SKM-1 treated with dmso at 0.1 percent for 144 hours (cell line): ENCODE results near the gene ETV6.

Source experiments
- DNase-seq: peaks from one replicate; lab custom pipeline; 2025; ENCODE audit not compliant: unreplicated experiment; lab: John Stamatoyannopoulos, UW

ETV6 gene

DNA sequence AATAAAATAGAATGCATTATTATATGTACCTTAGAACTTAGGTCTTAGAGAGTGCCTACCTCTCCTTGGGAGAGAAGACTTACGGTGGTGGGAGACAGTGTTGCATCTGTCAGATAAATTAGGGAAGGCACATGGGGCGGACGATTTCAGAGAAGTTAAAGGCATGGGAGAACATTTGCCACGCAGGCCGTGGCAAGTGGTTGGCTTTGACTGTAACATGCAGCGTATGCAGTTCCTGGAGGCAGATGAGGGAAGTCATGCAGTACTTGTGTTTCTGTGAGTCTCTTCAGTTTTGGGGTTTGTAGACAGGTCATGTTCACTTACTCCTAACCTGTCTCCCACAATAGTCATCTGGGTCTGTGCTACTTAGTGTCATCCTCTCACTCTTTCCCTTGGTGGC, 43.6 kb downstream of the ETV6 start:
- no peak for DNase-seq

DNA sequence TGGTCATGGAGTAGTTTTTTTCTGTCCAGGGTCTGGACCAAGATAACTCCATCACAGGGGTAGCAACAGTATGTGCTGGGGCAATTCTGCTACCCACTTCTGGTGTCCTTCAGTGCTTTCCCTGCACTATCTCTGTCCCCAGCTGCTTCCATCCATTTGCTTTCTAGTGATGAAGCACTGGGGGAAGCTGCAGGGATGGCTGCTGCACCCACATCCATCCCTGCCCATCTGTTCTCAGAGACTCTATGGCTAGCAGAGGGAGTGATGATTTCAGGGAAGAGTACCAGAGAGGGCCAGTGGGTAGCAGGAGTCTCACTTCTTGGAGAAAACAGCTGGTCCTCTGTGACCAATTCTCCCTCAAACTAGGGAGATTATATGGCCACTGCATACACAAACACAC, 44.1 kb downstream of the ETV6 start:
- no peak for DNase-seq

DNA sequence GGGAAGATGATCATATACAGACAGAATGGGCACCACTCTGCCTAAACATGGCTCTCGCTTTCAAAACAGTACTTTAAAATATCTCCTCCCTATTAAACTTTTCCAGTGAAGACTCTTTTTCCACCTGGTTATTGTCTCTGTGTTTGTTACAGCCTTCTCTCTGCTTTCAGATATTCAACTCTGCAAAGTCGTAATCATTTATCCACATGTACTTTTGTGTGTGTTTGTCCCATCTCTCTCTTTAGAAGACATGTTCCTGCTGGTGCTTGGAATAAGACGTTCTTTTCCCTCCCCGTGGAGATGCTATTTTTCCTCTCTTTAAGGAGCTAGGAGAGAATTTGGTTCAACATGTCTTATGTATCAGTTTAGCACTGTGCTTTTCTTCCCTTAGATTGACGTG, 45.1 kb downstream of the ETV6 start:
- no peak for DNase-seq

DNA sequence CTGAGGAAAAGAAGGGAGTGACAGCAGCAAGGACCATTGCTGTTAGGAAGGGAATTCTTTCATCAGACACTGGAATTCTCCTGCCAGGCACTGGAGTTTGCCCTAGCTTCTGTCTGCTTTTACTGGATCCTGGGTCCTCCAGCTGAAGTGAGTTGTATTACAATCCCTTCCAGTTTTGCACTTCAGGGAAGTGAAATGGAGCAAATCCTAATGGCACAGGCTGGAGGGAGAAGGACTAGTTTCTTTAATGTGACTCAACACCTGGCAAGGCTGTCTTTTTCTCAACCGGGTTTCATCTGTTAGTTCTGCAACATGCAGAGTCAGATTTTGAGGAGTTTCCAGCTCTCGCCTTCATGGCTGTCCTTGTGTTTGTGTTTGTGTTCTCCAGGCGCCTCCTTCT, 45.8 kb downstream of the ETV6 start:
- DNase-seq: no peak

DNA sequence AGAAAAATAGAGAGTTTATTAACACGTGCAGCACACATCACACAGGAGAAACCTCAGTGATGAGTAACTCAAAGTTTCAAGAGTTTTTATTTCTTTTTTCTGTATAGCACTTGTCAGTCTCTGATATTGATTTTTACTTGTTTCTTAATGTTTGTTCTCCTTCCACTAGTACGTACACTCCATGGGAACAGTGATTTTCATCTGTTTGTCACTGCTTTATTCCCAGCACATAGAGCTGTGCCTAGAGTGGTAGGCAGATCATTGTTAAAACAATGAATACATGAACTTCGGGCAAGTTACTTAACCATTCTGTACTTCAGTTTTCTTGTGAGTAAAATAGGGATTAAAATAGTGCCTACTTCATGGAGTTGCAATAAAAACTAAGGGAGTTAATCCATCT, 46.6 kb downstream of the ETV6 start:
- no peak for DNase-seq

DNA sequence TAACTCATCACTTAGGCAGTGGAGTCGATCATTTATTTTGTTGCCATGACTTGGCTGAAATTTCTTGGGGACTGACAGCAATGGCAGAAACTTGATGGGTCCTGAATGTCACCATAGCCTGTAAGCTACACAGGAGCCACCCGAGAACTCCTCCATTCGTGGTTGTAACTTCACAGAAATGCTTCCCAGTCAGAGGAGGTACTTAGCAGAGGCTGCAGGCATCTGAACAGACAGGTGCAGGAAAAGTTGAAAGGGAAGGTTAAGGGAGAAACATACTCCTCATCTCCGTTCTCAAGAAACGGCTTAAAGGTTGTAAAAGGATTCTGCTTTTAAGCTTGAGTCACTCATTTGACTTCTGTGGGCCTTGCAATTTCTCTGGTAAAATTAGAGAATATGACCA, 47.7 kb downstream of the ETV6 start:
- DNase-seq: no peak

DNA sequence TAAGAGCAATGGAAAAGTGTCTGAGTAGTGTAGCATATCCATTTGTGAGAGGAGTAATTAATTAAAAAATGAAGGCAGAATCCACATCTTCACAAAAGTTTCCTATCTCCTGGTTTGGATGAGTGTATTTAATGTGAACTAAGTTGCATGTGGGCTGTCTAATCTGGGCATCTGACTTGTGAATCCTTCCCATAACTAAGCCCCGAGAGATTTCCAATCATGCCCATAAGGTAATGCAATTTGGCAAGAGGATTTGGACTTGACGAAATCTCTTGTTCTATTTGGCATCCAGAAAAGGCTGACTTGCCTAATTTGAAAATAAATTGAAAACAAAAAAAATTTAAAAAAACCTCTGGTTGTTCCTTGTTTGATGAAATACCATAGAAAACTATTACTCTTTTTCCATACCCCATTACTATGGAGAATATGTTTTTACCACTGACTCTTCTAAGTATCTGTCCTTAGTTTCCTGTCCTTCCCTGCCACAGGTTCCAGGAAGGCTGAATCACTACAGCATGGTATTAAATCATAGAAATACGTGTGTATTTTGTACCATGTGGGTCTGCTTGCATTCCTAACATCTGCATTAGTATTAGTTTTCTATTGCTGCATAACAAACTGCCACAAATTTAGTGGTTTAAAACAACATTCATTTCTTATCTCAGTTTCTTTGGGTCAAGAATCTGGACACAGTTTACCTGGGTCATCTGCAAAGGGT, 48.4 kb downstream of the ETV6 start:
- no peak for DNase-seq

DNA sequence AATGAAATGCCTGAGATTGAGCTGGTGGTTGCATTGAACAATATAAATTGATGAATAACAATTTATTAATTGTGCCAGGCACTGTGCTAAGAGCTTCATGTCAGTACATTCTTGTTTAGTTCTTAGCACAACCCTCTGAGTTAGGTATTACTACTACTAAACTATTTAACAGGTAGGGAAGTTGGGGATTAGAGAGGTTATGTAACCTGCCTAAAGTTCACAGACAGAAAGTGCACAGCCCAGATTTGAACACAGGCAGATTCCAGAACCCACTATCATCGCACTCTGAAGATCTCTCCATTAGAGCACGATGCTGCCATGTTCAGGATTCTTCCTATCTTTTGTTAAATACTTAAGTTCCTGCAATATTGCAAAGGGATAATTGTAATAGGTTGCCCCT, 49.3 kb downstream of the ETV6 start:
- DNase-seq: no peak

DNA sequence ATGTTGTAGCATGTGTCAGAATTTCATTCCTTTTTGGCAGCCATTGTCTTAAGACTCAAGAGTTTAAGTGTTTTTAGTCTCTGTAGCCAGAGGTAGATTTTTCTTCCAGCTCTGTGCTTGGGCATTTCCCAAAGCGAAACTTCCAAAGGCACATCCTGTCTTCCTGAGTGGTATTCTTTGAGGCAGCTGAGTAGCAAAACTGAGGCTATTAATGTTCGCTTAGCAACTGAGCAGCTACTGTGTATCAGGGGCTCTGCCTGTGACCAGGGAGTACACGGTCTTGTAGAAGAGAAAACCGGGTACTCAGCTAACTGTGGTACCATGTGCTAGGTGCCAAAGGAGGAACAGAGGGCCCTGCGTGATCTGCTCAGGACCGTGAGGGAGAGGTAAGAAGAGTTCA, 52.0 kb downstream of the ETV6 start:
- DNase-seq: no peak

DNA sequence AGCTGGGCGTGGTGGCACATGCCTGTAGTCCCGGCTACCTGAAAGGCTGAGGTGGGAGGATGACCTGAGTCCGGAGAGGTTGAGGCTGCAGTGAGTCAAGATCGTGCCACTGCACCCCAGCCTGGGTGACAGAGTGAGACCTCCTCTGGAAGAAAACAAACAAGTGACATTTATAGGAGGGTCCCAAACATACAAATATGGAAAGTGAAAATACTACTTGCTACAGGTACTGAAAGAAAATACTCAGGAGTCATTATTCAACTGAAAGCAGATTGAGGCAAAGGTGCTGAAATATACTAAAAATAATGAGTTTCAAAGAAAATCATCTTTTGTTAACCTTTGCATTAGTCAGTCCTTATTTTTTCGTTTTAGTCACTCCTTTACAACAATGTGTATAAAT, 53.5 kb downstream of the ETV6 start:
- DNase-seq: no peak

DNA sequence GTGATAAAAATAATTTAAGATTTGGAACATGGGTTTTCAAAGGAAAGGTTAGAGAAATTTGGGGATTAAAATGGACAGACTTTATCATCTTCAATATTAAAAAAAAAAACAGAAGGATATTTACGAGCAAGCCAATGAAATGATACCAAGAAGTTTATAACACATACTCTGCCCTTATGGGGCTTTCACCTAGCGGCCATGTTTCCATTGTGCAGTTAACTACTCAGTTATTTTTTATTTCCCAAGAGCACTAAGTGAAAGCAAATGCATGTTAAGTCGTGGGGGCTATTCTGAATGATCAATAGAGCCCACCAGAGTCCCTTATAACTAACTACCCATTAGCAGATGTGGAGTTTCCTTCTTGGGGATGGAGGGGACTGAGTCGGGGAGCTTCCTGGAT, 53.9 kb downstream of the ETV6 start:
- no peak for DNase-seq

DNA sequence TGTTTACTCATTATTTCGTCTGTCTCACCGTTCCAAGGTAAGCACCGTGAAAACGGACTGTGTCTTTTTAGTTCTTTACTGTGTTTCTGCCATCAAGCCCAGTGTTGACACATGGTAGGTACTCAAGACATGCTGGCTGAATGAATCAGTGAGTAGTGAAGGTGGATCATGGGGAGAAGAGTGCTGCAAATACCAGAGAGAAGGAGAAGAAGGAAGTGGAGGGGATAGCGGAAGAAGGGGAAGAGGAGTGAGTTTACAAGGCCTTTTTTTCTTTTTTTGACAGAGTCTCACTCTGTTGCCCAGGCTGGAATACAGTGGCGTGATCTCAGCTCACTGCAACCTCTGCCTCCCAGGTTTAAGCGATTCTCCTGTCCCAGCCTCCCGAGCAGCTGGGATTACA, 54.6 kb downstream of the ETV6 start:
- DNase-seq: no peak

DNA sequence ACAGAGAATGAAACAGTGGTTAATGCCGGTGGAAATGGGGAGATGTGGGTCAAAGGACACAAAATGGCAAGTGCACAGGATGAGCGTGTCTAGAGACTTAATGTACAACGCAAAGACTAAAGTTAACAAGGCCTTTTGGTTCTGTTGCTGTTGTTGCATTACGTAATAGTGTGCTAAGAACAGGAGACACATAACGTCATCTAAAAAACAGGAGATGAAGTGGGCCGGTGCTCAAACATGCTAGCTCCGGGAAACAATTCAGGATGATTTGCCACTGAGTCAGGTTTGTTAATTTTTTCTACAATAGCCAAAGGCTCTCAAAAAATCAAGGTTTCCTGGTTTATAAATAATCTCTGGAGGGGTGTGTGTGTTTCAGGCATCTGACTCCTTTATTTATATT, 55.5 kb downstream of the ETV6 start:
- DNase-seq: no peak

DNA sequence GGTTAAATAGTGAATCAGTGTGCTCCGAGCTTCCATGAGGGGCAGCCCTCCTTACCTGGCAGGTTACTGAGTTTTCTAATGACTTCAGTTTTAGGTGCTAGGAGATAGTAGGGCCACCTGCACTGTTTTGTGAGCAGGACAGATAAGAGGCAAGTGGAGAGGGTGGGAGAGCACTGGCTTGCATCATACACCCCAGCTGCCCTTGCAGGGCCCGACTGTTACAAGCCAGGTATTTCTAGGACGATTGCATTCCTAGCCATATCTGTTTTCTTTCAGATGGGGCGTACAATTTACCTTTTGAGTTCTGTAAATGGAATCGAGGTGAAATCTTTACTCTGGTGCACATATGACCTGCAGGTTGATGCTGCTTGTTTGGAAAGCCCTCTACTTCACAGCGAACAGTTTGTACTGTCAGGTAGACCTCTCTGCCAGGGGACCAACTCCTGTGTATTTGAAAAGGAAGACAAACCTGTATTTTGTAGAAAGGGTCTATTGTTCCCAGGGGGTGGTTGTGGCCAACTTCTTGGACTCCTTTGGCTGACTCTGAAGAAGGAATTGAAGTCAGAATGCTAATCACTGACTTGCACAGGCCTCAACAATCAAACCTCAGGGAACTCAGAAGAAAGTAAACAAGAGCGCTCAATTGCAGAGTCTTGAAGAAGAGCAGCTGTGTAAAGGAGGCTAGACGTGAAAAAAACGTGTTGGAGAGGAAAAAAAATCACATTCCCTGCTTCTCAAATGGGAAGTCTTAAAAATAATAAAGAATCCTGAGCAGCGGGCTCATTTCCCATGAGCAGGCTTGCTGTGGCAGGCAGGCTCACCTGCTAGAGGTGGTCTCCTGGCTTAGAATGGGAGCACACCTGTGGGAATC, 57.3 kb downstream of the ETV6 start:
- no peak for DNase-seq

DNA sequence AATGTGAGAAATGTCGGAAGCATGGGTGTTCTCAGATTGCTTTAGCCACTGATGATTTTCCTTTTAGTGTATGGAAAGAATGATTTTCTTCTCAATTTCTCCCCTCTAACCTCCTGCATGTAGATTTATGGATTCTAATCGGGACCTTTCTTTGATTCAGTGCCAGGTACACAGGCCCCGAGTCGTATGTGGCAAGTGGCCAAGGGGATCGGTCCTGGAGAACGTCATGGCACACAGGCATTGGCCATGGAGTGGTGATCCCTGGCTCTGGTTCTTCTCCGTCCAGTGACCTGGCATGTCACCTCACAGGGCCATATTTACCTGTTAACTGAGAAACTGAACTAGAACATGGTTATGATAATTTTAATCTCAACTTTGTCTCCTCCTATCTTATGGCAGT, 58.1 kb downstream of the ETV6 start:
- no peak for DNase-seq

DNA sequence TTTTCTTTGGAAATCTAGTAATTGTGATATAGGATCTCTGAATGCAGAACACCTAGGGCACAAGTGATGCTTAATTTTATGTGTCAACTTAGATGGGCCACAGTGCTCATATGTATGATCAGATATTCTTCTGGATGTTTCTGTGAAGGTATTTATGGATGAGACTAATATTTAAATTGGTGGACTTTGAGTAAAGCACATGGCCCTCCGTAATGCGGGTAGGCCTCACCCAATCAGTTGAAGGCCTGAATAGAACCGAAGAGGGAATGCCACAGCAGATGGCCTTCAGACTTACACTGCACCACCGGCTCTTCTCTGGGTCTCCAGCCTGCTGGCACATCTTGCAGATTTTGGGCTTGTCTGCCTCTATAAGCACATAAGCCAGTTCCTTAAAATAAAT, 60.0 kb downstream of the ETV6 start:
- DNase-seq: no peak

DNA sequence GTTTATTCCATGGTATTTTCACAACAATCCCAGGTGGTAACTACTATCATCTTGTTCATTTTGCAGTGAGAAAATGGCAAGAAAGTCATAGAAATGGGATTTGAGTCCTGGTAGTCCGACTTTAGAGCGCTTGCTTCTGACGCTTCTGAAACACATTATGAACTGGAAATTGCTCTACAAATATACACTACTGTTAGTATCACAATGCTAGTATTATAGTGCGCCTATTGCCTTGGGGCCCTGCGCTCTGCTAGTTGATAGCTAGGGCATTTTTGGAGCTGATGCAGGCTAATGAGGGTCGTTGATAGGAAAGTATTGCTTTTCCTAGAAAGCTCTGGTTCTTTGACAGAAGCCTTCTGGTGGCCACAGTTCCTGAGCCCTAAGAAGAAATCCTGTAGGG, 61.0 kb downstream of the ETV6 start:
- DNase-seq: no peak

DNA sequence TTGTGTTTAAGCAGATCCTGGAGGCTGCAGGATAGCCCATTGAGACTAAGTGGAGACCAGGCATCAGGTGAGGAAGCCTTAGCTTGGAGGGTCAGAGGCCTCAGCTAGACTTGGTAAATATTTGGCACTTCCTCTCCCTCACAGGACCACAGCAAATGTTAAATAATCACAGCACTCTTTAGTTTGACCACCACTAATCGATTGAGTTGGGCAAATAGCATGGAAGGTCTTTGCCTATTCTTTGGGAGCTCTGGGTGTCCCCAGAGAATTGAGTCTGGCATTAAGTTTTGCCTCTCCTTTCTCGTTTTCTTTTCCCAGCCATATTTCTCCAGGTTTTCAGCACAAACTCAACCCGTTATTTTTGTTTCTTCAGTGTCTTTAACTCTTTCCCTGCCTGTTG, 61.4 kb downstream of the ETV6 start:
- no peak for DNase-seq

DNA sequence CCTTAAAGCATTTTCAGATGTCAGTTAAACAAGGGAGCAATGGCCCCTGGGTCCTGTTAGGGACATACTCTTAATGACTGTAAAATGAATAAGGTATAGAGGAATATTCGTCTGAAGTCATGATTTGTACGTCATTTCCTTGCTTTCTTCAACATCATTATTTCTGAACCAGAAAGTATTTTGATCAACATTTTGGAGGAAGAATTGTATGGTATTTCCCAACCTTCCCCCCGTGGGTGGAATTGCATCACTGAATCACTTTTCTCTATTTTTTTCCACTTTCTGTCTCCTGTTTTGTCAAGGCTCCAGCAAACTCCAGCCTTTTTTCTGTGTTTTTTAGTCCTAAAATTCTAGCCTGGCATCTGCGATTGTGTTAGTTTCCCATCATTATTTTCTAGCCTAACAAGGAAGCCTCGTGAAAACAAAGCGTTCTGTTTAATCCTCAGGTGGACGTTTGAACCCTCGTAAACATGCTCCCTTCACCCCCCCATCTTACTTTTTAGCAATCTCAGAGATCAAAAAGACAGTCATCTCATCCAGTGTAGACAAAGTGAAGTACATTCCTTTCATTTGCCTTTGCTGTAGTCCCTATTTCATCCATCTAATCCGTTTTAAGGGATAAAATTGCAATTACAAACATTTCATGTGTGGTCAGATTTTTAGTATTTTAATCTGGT, 62.3 kb downstream of the ETV6 start:
- DNase-seq: no peak

DNA sequence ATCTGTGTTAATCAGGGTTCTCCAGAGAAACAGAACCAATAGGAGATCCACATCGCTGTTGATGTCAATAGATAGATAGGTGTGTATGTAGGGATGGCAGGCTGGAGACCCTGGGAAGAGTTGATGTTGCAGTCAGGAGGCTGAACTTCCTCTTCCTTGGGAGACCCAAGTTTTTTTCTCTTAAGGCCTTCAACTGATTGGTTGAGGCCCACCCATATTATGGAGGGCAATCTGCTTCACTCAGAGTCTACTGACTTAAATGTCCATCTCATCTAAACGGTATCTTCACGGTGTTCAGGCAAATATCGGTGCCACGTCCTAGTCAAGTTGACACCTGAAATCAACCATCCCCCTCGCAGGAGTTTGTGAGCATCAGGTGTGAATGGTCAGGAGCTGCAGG, 63.0 kb downstream of the ETV6 start:
- DNase-seq: no peak

DNA sequence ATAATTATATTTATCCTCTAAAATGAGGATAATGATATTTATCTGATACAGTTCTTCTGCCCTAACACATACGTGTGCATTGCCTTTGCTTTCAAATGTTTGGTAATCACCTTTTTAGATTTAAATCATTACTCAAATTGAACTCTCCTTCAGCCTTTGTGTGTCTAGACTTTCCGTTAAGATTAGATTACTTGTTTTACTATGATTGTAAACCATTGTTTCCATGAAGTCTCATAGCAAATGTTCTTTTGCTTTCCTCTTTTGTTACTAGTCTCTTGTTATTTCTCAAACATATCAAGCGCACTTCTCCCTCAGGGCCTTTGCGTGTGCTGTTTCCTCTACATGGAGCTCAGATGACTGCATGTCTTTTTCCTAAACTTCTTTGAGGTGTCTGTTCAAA, 63.7 kb downstream of the ETV6 start:
- DNase-seq: no peak

DNA sequence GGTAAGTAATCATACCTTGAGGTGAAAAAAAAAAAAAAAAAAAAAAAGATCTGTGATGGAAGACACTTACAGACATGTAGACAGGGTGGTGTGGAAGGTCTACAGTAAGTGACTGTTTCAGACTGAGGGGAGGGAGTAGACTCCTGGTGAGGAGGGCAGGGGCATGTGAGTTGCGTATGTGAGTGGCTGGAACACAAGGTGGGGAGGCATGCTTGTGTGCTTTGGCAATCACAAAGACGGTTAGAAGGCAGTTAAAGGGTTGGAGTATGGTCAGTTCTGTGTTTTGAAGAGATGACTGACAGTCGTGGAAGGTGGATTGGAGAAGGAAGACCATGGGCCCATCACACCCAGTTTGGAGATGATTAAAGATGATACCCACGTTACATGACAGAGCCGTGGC, 65.2 kb downstream of the ETV6 start:
- DNase-seq: no peak
